CD8-positive, alpha-beta memory T cell (primary cell): Measurements from ENCODE around the gene APOL3. TPM values are rescaled to one million over a fixed set of nuclear protein-coding genes. Genes with fewer than 3 reads are reported as not detected.
A peak's percentile ranks its signal among the peaks of the same experiment; 100 is the strongest.

Experiments used
- CTCF ChIA-PET: fragments of 350-600 bp; sonication (Branson Sonifier 250); formaldehyde crosslinking; loops from one replicate; lab custom pipeline; 2021; ENCODE audit warnings: antibody characterized with exemption; lab: Charles Lee
- POLR2A ChIA-PET: fragments of 350-600 bp; sonication (Branson Sonifier 250); formaldehyde crosslinking; loops from one replicate; lab custom pipeline; 2021; ENCODE audit warnings: antibody characterized with exemption; lab: Charles Lee
- DNase-seq, 5 donors: peaks; one replicate each; pipeline versions ENCODE4 v3.0.0 to v3.0.0-alpha.2; 2020 to 2022; ENCODE audit warnings: mixed read lengths in 1 of 5
- H3K27ac ChIP-seq: one replicate; pipeline ENCODE4 v1.7.0; 2013; ENCODE audit warnings: low read depth, mild to moderate bottlenecking, low read length, moderate library complexity
- H3K27me3 ChIP-seq: 2 replicates; pipeline ENCODE4 v1.7.0; 2013; ENCODE audit warnings: low read length, mild to moderate bottlenecking; ENCODE audit not compliant: insufficient read depth, poor library complexity, severe bottlenecking
- H3K36me3 ChIP-seq: 2 replicates; pipeline ENCODE4 v1.7.0; 2013; ENCODE audit warnings: mild to moderate bottlenecking, low read length, moderate library complexity; ENCODE audit not compliant: insufficient read depth
- H3K4me1 ChIP-seq: 2 replicates; pipeline ENCODE4 v1.7.0; 2013; ENCODE audit warnings: mild to moderate bottlenecking, low read length, moderate library complexity; ENCODE audit not compliant: insufficient read depth
- H3K4me3 ChIP-seq: 2 replicates; pipeline ENCODE4 v1.7.0; 2013; ENCODE audit warnings: mild to moderate bottlenecking, low read length
- H3K9me3 ChIP-seq: 2 replicates; pipeline ENCODE4 v1.7.0; 2013; ENCODE audit warnings: mild to moderate bottlenecking, low read length
- H3K27ac Mint-ChIP-seq, 8 donors: one replicate each; pipeline ENCODE4 v1.8.0; 2020 to 2021; ENCODE audit warnings: mixed read lengths in 8 of 8, mild to moderate bottlenecking in 6 of 8, inconsistent platforms in 3 of 8, moderate library complexity in 3 of 8
- H3K27me3 Mint-ChIP-seq, 2 donors: one replicate each; pipeline ENCODE4 v1.8.0; 2020 to 2021; ENCODE audit warnings: mixed read lengths in 2 of 2, mild to moderate bottlenecking in 1 of 2, moderate library complexity in 1 of 2
- H3K36me3 Mint-ChIP-seq, 3 donors: one replicate each; pipeline ENCODE4 v1.8.0; 2020 to 2021; ENCODE audit warnings: mixed read lengths in 3 of 3, inconsistent platforms in 1 of 3, mild to moderate bottlenecking in 1 of 3
- H3K4me1 Mint-ChIP-seq, 3 donors: one replicate each; pipeline ENCODE4 v1.8.0; 2020 to 2021; ENCODE audit warnings: mixed read lengths in 3 of 3, inconsistent platforms in 1 of 3, mild to moderate bottlenecking in 1 of 3
- H3K4me3 Mint-ChIP-seq, 7 donors: one replicate each; pipeline ENCODE4 v1.8.0; 2020 to 2021; ENCODE audit warnings: mixed read lengths in 7 of 7, mild to moderate bottlenecking in 6 of 7, moderate library complexity in 4 of 7, inconsistent platforms in 2 of 7
- H3K9me3 Mint-ChIP-seq, 5 donors: one replicate each; pipeline ENCODE4 v1.8.0; 2020 to 2022; ENCODE audit warnings: mixed read lengths in 5 of 5, mild to moderate bottlenecking in 3 of 5, moderate library complexity in 2 of 5, inconsistent platforms in 1 of 5
- polyA plus RNA-seq: library from polyadenylated mRNA; unstranded; fragments of 300-500 nt; fragmentation: Illumina TruSeq; gene quantifications from one replicate; pipeline ENCODE4 v1.2.3, GENCODE V29; 2021
- total RNA-seq, 2 experiments: library from RNA; stranded (reverse); gene quantifications; one replicate each; pipeline ENCODE4 v1.2.3, GENCODE V29; 2021

APOL3 gene
- total and polyA plus RNA-seq, 3 experiments from 2014 or later: 43.1 to 102 (median 48.3) TPM

GRCh38 chr22:36149441-36149840 is 11.1 kb downstream of the APOL3 start:
- Mint-ChIP-seq H3K4me3 (peak overlapping the region in 1 of 7 donors; percentile 60), H3K4me1 (peaks cover 73 to 89% (median 78%) of the 10 kb centered on the region in 3 donors), H3K27me3 (no peaks in the 10 kb centered on the region), H3K27ac (peak overlapping the region in 7 of 8 donors; percentile 15 to 100 (median 91)), H3K36me3 (peaks cover 13 to 91% (median 21%) of the 10 kb centered on the region in 3 donors), H3K9me3 (peaks cover 0 to 2% (median 0%) of the 10 kb centered on the region in 5 donors)
- DNase-seq: no peak
- H3K27ac ChIP-seq: no peak overlapping the region
- peaks cover 51% of the 10 kb centered on the region for H3K4me1 ChIP-seq
- ChIA-PET POLR2A (no interaction called here), CTCF (no interaction called here)
- H3K4me3 ChIP-seq: no peak overlapping the region
- H3K9me3 ChIP-seq: no peaks in the 10 kb centered on the region
- peaks cover 53% of the 10 kb centered on the region for H3K36me3 ChIP-seq
- no peaks in the 10 kb centered on the region for H3K27me3 ChIP-seq

- CTCF ChIA-PET: interaction anchor here (1.7 kb wide), 1 partner anchor 32 kb away, joined by 5 read pairs; no protein-coding TSS in a partner anchor
- H3K4me1 Mint-ChIP-seq: peaks cover 66 to 88% (median 71%) of the 10 kb centered on the region in 3 donors
- H3K27me3 ChIP-seq: no peaks in the 10 kb centered on the region
- no peaks in the 10 kb centered on the region for H3K9me3 ChIP-seq
- H3K4me1 ChIP-seq: peaks cover 41% of the 10 kb centered on the region
- H3K4me3 ChIP-seq: no peak overlapping the region
- H3K9me3 Mint-ChIP-seq: peaks cover 0 to 2% (median 0%) of the 10 kb centered on the region in 5 donors
- H3K27ac Mint-ChIP-seq: peak overlapping the region; percentile 13 to 100 (median 76)
- no peak for DNase-seq
- POLR2A ChIA-PET: no interaction called here
- no peaks in the 10 kb centered on the region for H3K27me3 Mint-ChIP-seq
- H3K36me3 Mint-ChIP-seq: peaks cover 13 to 91% (median 23%) of the 10 kb centered on the region in 3 donors
- H3K36me3 ChIP-seq: peaks cover 61% of the 10 kb centered on the region
- H3K27ac ChIP-seq: no peak overlapping the region
- no peak overlapping the region for H3K4me3 Mint-ChIP-seq
Observed at GRCh38 chr22:36148411-36148810, 12.1 kb downstream of the APOL3 start.

- Histone ChIP-seq H3K4me1 (peaks cover 30% of the 10 kb centered on the region), H3K4me3 (no peak overlapping the region), H3K36me3 (peaks cover 72% of the 10 kb centered on the region), H3K27ac (no peak overlapping the region), H3K9me3 (no peaks in the 10 kb centered on the region), H3K27me3 (no peaks in the 10 kb centered on the region)
- POLR2A ChIA-PET: no interaction called here
- Mint-ChIP-seq H3K4me3 (no peak overlapping the region), H3K36me3 (peaks cover 12 to 96% (median 23%) of the 10 kb centered on the region in 3 donors), H3K4me1 (peaks cover 61 to 81% (median 68%) of the 10 kb centered on the region in 3 donors), H3K27ac (peak overlapping the region in 6 of 8 donors; percentile 60 to 98 (median 69)), H3K27me3 (no peaks in the 10 kb centered on the region), H3K9me3 (peaks cover 0 to 2% (median 0%) of the 10 kb centered on the region in 5 donors)
- no peak for DNase-seq
- CTCF ChIA-PET: interaction anchor here (1.7 kb wide), 1 partner anchor 33 kb away, joined by 5 read pairs; no protein-coding TSS in a partner anchor
Observed at GRCh38 chr22:36147196-36147791, 13.3 kb downstream of the APOL3 start.

- no peaks in the 10 kb centered on the region for H3K9me3 ChIP-seq
- POLR2A ChIA-PET: no interaction called here
- no peak overlapping the region for H3K4me3 ChIP-seq
- Mint-ChIP-seq H3K27me3 (no peaks in the 10 kb centered on the region), H3K9me3 (no peaks in the 10 kb centered on the region), H3K27ac (peak overlapping the region in 7 of 8 donors; percentile 38 to 98 (median 80)), H3K4me1 (peaks cover 49 to 67% (median 53%) of the 10 kb centered on the region in 3 donors), H3K4me3 (no peak overlapping the region), H3K36me3 (peaks cover 5 to 94% (median 24%) of the 10 kb centered on the region in 3 donors)
- no peak for DNase-seq
- no peak overlapping the region for H3K27ac ChIP-seq
- H3K4me1 ChIP-seq: peaks cover 16% of the 10 kb centered on the region
- H3K27me3 ChIP-seq: no peaks in the 10 kb centered on the region
- peaks cover 68% of the 10 kb centered on the region for H3K36me3 ChIP-seq
- CTCF ChIA-PET: interaction anchor here (1.4 to 2.3 kb wide), 4 partner anchors 20 to 37 kb away, joined by 3 to 15 read pairs (median 5); no protein-coding TSS in a partner anchor
Observed at GRCh38 chr22:36145881-36146280, 14.7 kb downstream of the APOL3 start.

GRCh38 chr22:36144886-36145541 is 15.5 kb downstream of the APOL3 start:
- Mint-ChIP-seq H3K27ac (peak overlapping the region; percentile 14 to 98 (median 84)), H3K9me3 (no peaks in the 10 kb centered on the region), H3K4me3 (no peak overlapping the region), H3K27me3 (no peaks in the 10 kb centered on the region), H3K36me3 (peaks cover 3 to 96% (median 24%) of the 10 kb centered on the region in 3 donors), H3K4me1 (peaks cover 43 to 62% (median 45%) of the 10 kb centered on the region in 3 donors)
- peaks cover 7% of the 10 kb centered on the region for H3K4me1 ChIP-seq
- no peaks in the 10 kb centered on the region for H3K27me3 ChIP-seq
- no peak overlapping the region for H3K27ac ChIP-seq
- H3K36me3 ChIP-seq: peaks cover 69% of the 10 kb centered on the region
- ChIA-PET CTCF (interaction anchor here (1.0 to 2.3 kb wide), 8 partner anchors 13 to 67 kb away, joined by 3 to 15 read pairs (median 4); partner anchors contain the start of gene APOL3), POLR2A (interaction anchor here (0.7 to 0.8 kb wide), 3 partner anchors 15 to 180 kb away, joined by 3 to 11 read pairs (median 5); no protein-coding TSS in a partner anchor)
- DNase-seq: peak in 2 of 5 donors; percentile 26 to 46
- no peak overlapping the region for H3K4me3 ChIP-seq
- no peaks in the 10 kb centered on the region for H3K9me3 ChIP-seq

GRCh38 chr22:36143956-36144355 is 16.6 kb downstream of the APOL3 start:
- Mint-ChIP-seq H3K4me1 (peaks cover 35 to 56% (median 37%) of the 10 kb centered on the region in 3 donors), H3K36me3 (peaks cover 0 to 94% (median 23%) of the 10 kb centered on the region in 3 donors), H3K9me3 (no peaks in the 10 kb centered on the region), H3K27me3 (peaks cover 0 to under 1% of the 10 kb centered on the region in 2 donors), H3K4me3 (peak overlapping the region in 1 of 7 donors; percentile 50), H3K27ac (peak overlapping the region in 7 of 8 donors; percentile 18 to 98 (median 81))
- Histone ChIP-seq H3K4me3 (no peak overlapping the region), H3K4me1 (peaks cover 1% of the 10 kb centered on the region), H3K9me3 (no peaks in the 10 kb centered on the region), H3K27me3 (no peaks in the 10 kb centered on the region), H3K36me3 (peaks cover 61% of the 10 kb centered on the region), H3K27ac (no peak overlapping the region)
- CTCF ChIA-PET: interaction anchor here (1.8 to 3.3 kb wide), 3 partner anchors 17 to 36 kb away, joined by 3 to 15 read pairs (median 14); partner anchors contain the start of gene APOL3
- DNase-seq: no peak
- POLR2A ChIA-PET: no interaction called here

DNA sequence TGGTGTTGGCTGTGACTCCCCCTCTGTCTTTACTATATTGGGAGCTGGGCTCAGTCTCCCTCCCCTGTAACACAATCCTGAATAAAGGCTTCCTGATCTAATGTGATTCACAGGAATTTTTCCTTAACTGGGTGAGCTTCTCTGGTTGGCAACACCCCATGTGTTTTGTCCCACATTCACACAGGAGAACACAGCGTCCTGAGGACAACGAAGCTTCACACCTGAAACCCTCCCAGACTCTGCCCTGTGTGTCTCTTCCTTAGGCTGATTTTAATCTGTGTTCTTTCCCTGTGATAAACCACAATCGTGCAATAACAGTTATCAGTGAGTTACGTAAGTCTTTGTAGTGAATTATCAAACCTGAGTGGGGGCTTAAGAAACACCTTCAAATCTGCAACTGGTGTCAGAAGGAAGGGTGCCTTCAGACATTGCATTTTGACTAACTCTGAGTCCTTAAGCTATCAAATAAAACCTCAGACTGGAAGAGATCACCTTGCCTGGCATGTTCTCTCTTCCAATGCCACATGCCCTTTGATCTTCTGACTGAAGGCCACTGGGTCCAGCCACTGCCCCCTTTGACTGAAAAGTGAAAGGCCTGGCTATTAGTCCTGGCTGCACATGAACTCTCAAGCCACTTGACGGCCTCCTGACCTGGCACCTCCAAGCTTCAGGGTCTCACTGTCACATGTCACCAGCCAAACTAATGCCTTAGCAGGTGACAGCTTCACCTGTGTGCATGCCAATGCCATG is 17.3 kb downstream of the APOL3 start:
- H3K4me1 Mint-ChIP-seq: peaks cover 34 to 51% (median 36%) of the 10 kb centered on the region in 3 donors
- Histone ChIP-seq H3K27me3 (no peaks in the 10 kb centered on the region), H3K9me3 (no peaks in the 10 kb centered on the region), H3K27ac (no peak overlapping the region), H3K36me3 (peaks cover 56% of the 10 kb centered on the region), H3K4me3 (no peak overlapping the region), H3K4me1 (no peaks in the 10 kb centered on the region)
- no peaks in the 10 kb centered on the region for H3K9me3 Mint-ChIP-seq
- H3K27ac Mint-ChIP-seq: peak overlapping the region; percentile 14 to 98 (median 82)
- POLR2A ChIA-PET: no interaction called here
- H3K4me3 Mint-ChIP-seq: peak overlapping the region in 1 of 7 donors; percentile 18
- H3K27me3 Mint-ChIP-seq: peaks cover 0 to 1% of the 10 kb centered on the region in 2 donors
- CTCF ChIA-PET: interaction anchor here (0.8 to 3.3 kb wide), 5 partner anchors 18 to 343 kb away, joined by 3 to 14 read pairs (median 3); partner anchors contain the start of gene APOL3
- peaks cover 0 to 90% (median 20%) of the 10 kb centered on the region in 3 donors for H3K36me3 Mint-ChIP-seq
- no peak for DNase-seq
